Measurements from ENCODE around the gene ADAMTSL1.

GRCh38 chr9:18893491-18893890 lies 419.5 kb downstream of the ADAMTSL1 start:
- TF ChIP-seq SUZ12 (IDR thresholded peaks at IDR 0.05) (no peak), SP1 (IDR thresholded peaks at IDR 0.05) (no peak), FOXA1 (IDR thresholded peaks at IDR 0.05) (no peak), FOXM1 (IDR thresholded peaks at IDR 0.05; ENCODE audit: borderline replicate concordance) (no peak), NFRKB (IDR thresholded peaks at IDR 0.05) (no peak), TARDBP (IDR thresholded peaks at IDR 0.05) (no peak)

Data from HEK293T (cell line).